GM12878 (cell line): ENCODE results near the gene RANBP17. TPM values are rescaled to one million over a fixed set of nuclear protein-coding genes. Genes with fewer than 3 reads are reported as not detected.

Source experiments
- ATAC-seq: fragments of 200-7000 bp; cut with Tn5 transposase; 3 replicates; pipeline ENCODE4 v1.9.1; 2020; ENCODE audit warnings: mild to moderate bottlenecking, moderate library complexity
- BruUV-seq: library from RNA; stranded (reverse); fragments of 400-500 nt; replicated peaks from 2 replicates; lab custom pipeline; 2021; lab: Mats Ljungman, UMichigan
- CTCF ChIA-PET: fragments of 300-600 bp; sonication (Branson Sonifier 250); formaldehyde crosslinking; extraction: SDS; loops from one replicate; lab custom pipeline; 2021; ENCODE audit warnings: inconsistent platforms; lab: Yijun Ruan, JAX
- POLR2A ChIA-PET: fragments of 350-600 bp; formaldehyde crosslinking; extraction: SDS; loops from one replicate; lab custom pipeline; 2021; ENCODE audit warnings: inconsistent platforms; lab: Charles Lee
- RAD21 ChIA-PET: fragments of 300-600 bp; sonication (Branson Sonifier 250); formaldehyde crosslinking; loops from one replicate; lab custom pipeline; 2023; ENCODE audit warnings: antibody characterized with exemption; ENCODE audit not compliant: unreplicated experiment; lab: Charles Lee
- SMC1A ChIA-PET: fragments of 300-600 bp; sonication (Branson Sonifier 250); formaldehyde crosslinking; loops from one replicate; lab custom pipeline; 2023; ENCODE audit not compliant: unreplicated experiment, uncharacterized antibody; lab: Charles Lee
- DNase-seq: peaks from one replicate; pipeline ENCODE4 v3.0.0-alpha.2; 2011; ENCODE audit warnings: low read depth, low spot score
- FAIRE-seq: peaks from 3 replicates; lab custom pipeline; 2011; peaks lifted over from hg19 to GRCh38; lab: Jason Lieb, UNC
- H2AFZ ChIP-seq: 2 replicates; pipeline ENCODE4 v1.6.0; 2011; ENCODE audit warnings: low read depth, low read length, control low read depth; ENCODE audit not compliant: control insufficient read depth
- H3K27ac ChIP-seq: 2 replicates; pipeline ENCODE4 v1.5.1; 2011; ENCODE audit warnings: control low read depth; ENCODE audit not compliant: control insufficient read depth, insufficient read depth
- H3K27me3 ChIP-seq, 2 experiments: replicated peaks in 1 of 2; 2 replicates each; pipeline versions ENCODE4 v1.6.0 to v1.6.1; 2011; ENCODE audit warnings: low read length in 1 of 2; ENCODE audit not compliant: control insufficient read depth in 2 of 2, insufficient read depth in 2 of 2
- H3K36me3 ChIP-seq, 2 experiments: 2 replicates each; pipeline ENCODE4 v1.5.1; 2011; ENCODE audit warnings: low read length in 1 of 2; ENCODE audit not compliant: control insufficient read depth in 2 of 2, insufficient read depth in 2 of 2
- H3K4me1 ChIP-seq: 2 replicates; pipeline ENCODE4 v1.6.1; 2011; ENCODE audit warnings: mild to moderate bottlenecking, low read length, moderate library complexity, mixed read lengths; ENCODE audit not compliant: control insufficient read depth, insufficient read depth
- H3K4me2 ChIP-seq: 2 replicates; pipeline ENCODE4 v1.6.0; 2011; ENCODE audit warnings: control low read depth; ENCODE audit not compliant: control insufficient read depth, insufficient read depth
- H3K4me3 ChIP-seq: fragments of 200-600 bp; sonication (generic); 2 replicates; pipeline ENCODE4 v1.5.1; 2016
- H3K79me2 ChIP-seq: 2 replicates; pipeline ENCODE4 v1.6.0; 2011; ENCODE audit warnings: low read length; ENCODE audit not compliant: control insufficient read depth, insufficient read depth
- H3K9ac ChIP-seq: 2 replicates; pipeline ENCODE4 v1.8.0; 2011; ENCODE audit warnings: low read length, control low read depth, mixed read lengths; ENCODE audit not compliant: control insufficient read depth, insufficient read depth
- H3K9me3 ChIP-seq: replicated peaks from 3 replicates; pipeline ENCODE4 v1.5.1; 2011; ENCODE audit warnings: mild to moderate bottlenecking, low read length; ENCODE audit not compliant: control insufficient read depth, insufficient read depth
- H4K20me1 ChIP-seq: 2 replicates; pipeline ENCODE4 v1.6.0; 2011; ENCODE audit not compliant: control insufficient read depth, insufficient read depth
- ATF3 ChIP-seq: IDR thresholded peaks from 2 replicates; pipeline ENCODE4 v1.6.1; 2011; ENCODE audit warnings: low read depth, mild to moderate bottlenecking, low read length, moderate library complexity, borderline replicate concordance; ENCODE audit errors: extremely low read depth
- CBFB ChIP-seq: IDR thresholded peaks from 2 replicates; pipeline ENCODE4 v1.6.1; 2016; ENCODE audit warnings: antibody characterized with exemption, low read depth
- CBX3 ChIP-seq: fragments of 200-600 bp; sonication (generic); IDR thresholded peaks from 2 replicates; pipeline ENCODE4 v1.6.1; 2016; ENCODE audit warnings: low read depth, borderline replicate concordance
- DPF2 ChIP-seq: fragments of 450-650 bp; IDR thresholded peaks from 2 replicates; pipeline ENCODE4 v1.6.1; 2017; ENCODE audit warnings: mild to moderate bottlenecking
- HCFC1 ChIP-seq: fragments of 150-350 bp; IDR thresholded peaks from 2 replicates; pipeline ENCODE4 v1.6.1; 2014; ENCODE audit warnings: low read length
- HSF1 ChIP-seq: fragments of 150-350 bp; IDR thresholded peaks from 2 replicates; pipeline ENCODE4 v1.6.1; 2014; ENCODE audit warnings: mild to moderate bottlenecking, low read depth, low read length
- IRF3 ChIP-seq: fragments of 450-650 bp; IDR thresholded peaks from 2 replicates; pipeline ENCODE4 v1.6.1; 2014; ENCODE audit warnings: mild to moderate bottlenecking
- IRF4 ChIP-seq: IDR thresholded peaks from 2 replicates; pipeline ENCODE4 v1.6.1; 2011; ENCODE audit warnings: low read depth, low read length
- KLF5 ChIP-seq: fragments of 450-650 bp; IDR thresholded peaks from 2 replicates; pipeline ENCODE4 v1.6.1; 2014; ENCODE audit warnings: mild to moderate bottlenecking; ENCODE audit not compliant: partially characterized antibody
- MEF2A ChIP-seq: IDR thresholded peaks from 2 replicates; pipeline ENCODE4 v1.6.1; 2011; ENCODE audit warnings: low read depth, mild to moderate bottlenecking, low read length, moderate library complexity; ENCODE audit not compliant: insufficient read depth
- NR2C2 ChIP-seq: IDR thresholded peaks from 2 replicates; pipeline ENCODE4 v1.6.1; 2011; ENCODE audit warnings: borderline replicate concordance, low read depth; ENCODE audit not compliant: control insufficient read depth, insufficient read length
- RELA ChIP-seq: fragments of 450-650 bp; IDR thresholded peaks from 2 replicates; pipeline ENCODE4 v1.8.0; 2014; ENCODE audit warnings: borderline replicate concordance; ENCODE audit not compliant: partially characterized antibody
- STAT3 ChIP-seq: IDR thresholded peaks from 2 replicates; pipeline ENCODE4 v1.6.1; 2011; ENCODE audit warnings: low read depth, low read length, improper control_type of control experiment
- SUZ12 ChIP-seq: fragments of 200-600 bp; sonication (generic); IDR thresholded peaks from one replicate; pipeline ENCODE4 v1.6.1; 2018; ENCODE audit warnings: antibody characterized with exemption, mild to moderate bottlenecking; ENCODE audit not compliant: unreplicated experiment
- TCF3 ChIP-seq: IDR thresholded peaks from 2 replicates; pipeline ENCODE4 v1.6.1; 2012; ENCODE audit warnings: low read depth, mild to moderate bottlenecking, low read length, borderline replicate concordance; ENCODE audit not compliant: insufficient read depth
- ZNF384 ChIP-seq: IDR thresholded peaks from 2 replicates; pipeline ENCODE4 v1.6.1; 2012; ENCODE audit warnings: low read depth, mild to moderate bottlenecking, low read length, improper control_type of control experiment, borderline replicate concordance
- WGBS: methylation state at CpG from one replicate; pipeline ENCODE4 v1.1.6; 2016; ENCODE audit warnings: low lambda C conversion rate; ENCODE audit not compliant: insufficient replicate concordance, insufficient coverage; ENCODE audit errors: missing lambda C conversion rate; 5-methylcytosine and 5-hydroxymethylcytosine counted together
- in situ Hi-C: fragments of 300-500 bp; cut with MboI; formaldehyde crosslinking; loops from 9 replicates; pipeline ENCODE4 v1.14.3; 2018; ENCODE audit warnings: mixed read lengths
- intact Hi-C: fragments of 100-400 bp; cut with micrococcal nuclease; formaldehyde crosslinking; loops from one replicate; pipeline ENCODE4 v1.14.2; 2022; ENCODE audit not compliant: unreplicated experiment
- polyA plus RNA-seq, 11 experiments: library from polyadenylated mRNA; depleted of rRNA in 4 of 11; unstranded in 6 of 11; stranded (reverse) in 5 of 11; fragments of >200 nt; fragmentation: Nextera tagmentation in 4 of 11; fragmentation: Illumina TruSeq in 1 of 11; extraction: Ambion mirVana in 4 of 11; extraction: Trizol in 1 of 11; gene quantifications; 1 replicate in 1 of 11; 2 replicates in 10 of 11; pipeline versions ENCODE4 v1.2.1 to v1.2.3, GENCODE V29; 2011 to 2016; ENCODE audit warnings: inconsistent platforms in 2 of 11, missing spikeins in 2 of 11, low read depth in 1 of 11
- total RNA-seq, 4 experiments: library from RNA; depleted of rRNA in 3 of 4; stranded (reverse); fragments of >200 nt in 3 of 4; fragmentation: Illumina TruSeq in 1 of 4; extraction: Trizol in 1 of 4; gene quantifications; 2 replicates each; pipeline versions ENCODE4 v1.2.1 to v1.2.3, GENCODE V29; 2013 to 2021
- TF ChIP-seq, protein P1 (sequence below): IDR thresholded peaks from 2 replicates; pipeline ENCODE4 v1.6.1; 2012; ENCODE audit warnings: mild to moderate bottlenecking, low read depth, low read length

Gene RANBP17
- total and polyA plus RNA-seq, 10 of the 15 experiments (the other 5 are each of a cell fraction or from before 2014, with no cell fraction given), result 0.10 TPM; not detected in 9

DNA sequence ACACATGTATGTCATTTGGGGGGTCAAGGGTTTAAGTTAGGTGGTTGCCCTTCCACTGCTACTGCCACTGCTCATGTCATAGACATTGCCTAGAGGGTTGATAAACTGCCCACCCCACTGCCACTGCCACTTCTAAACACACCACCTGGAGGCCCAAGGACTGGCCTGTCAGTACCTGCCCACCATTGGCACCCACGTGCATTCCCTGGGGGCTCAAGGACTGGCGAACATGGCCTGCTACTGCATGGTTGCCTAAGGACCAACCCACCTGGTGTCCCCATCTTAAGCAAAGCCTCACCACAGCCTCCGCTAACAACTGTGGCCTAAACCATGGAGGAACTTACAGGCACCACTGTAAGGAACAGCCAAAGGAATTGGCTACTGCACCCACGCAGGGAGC lies 261.6 kb downstream of the RANBP17 start:
- FAIRE-seq (no peak), DNase-seq (no peak), ATAC-seq (no peak)
- BruUV-seq, result no TSS peak
- Histone ChIP-seq H3K79me2 (no peaks in the 10 kb centered on the region), H3K4me2 (no peak overlapping the region), H3K9ac (no peak overlapping the region), H3K36me3 (no peaks in the 10 kb centered on the region), H3K4me3 (no peak overlapping the region), H2AFZ (no peak overlapping the region), H3K4me1 (no peaks in the 10 kb centered on the region), H3K9me3 (no peaks in the 10 kb centered on the region), H4K20me1 (no peaks in the 10 kb centered on the region), H3K27me3 (no peaks in the 10 kb centered on the region), H3K27ac (no peak overlapping the region)
- RAD21 ChIA-PET, result no interaction called here
- POLR2A ChIA-PET, result no interaction called here
- intact Hi-C loops (no loop called here), in situ Hi-C loops (no loop called here)
- CTCF ChIA-PET, result no interaction called here
- 25% methylated on average over 4 of the region's 4 CpGs for WGBS
- SMC1A ChIA-PET, result no interaction called here
- no peak for TF ChIP-seq HCFC1
- no peak for TF ChIP-seq NR2C2
- TF ChIP-seq CBFB, result no peak
- TF ChIP-seq TCF3, result no peak
- TF ChIP-seq MEF2A, result no peak
- TF ChIP-seq, protein P1, sequence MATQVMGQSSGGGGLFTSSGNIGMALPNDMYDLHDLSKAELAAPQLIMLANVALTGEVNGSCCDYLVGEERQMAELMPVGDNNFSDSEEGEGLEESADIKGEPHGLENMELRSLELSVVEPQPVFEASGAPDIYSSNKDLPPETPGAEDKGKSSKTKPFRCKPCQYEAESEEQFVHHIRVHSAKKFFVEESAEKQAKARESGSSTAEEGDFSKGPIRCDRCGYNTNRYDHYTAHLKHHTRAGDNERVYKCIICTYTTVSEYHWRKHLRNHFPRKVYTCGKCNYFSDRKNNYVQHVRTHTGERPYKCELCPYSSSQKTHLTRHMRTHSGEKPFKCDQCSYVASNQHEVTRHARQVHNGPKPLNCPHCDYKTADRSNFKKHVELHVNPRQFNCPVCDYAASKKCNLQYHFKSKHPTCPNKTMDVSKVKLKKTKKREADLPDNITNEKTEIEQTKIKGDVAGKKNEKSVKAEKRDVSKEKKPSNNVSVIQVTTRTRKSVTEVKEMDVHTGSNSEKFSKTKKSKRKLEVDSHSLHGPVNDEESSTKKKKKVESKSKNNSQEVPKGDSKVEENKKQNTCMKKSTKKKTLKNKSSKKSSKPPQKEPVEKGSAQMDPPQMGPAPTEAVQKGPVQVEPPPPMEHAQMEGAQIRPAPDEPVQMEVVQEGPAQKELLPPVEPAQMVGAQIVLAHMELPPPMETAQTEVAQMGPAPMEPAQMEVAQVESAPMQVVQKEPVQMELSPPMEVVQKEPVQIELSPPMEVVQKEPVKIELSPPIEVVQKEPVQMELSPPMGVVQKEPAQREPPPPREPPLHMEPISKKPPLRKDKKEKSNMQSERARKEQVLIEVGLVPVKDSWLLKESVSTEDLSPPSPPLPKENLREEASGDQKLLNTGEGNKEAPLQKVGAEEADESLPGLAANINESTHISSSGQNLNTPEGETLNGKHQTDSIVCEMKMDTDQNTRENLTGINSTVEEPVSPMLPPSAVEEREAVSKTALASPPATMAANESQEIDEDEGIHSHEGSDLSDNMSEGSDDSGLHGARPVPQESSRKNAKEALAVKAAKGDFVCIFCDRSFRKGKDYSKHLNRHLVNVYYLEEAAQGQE, result no peak
- no peak for TF ChIP-seq IRF4
- no peak for TF ChIP-seq SUZ12
- TF ChIP-seq RELA, result no peak
- no peak for TF ChIP-seq CBX3
- TF ChIP-seq IRF3, result no peak
- TF ChIP-seq ZNF384, result no peak
- TF ChIP-seq KLF5, result no peak
- TF ChIP-seq HSF1, result no peak
- TF ChIP-seq ATF3, result no peak
- TF ChIP-seq STAT3, result no peak
- no peak for TF ChIP-seq DPF2
